Measurements from ENCODE around the gene MYH1. TPM values are rescaled to one million over a fixed set of nuclear protein-coding genes. Genes with fewer than 3 reads are reported as not detected.
"Not testable (repeated sequence)": the region's sequence is repeated elsewhere in the genome, so short reads cannot be mapped to it uniquely, and the experiment has no call there.

MYH1 gene
- total RNA-seq, 1 donor from 2014 or later = not detected

- not testable (repeated sequence) for H3K9me3 ChIP-seq (ENCODE audit: insufficient read depth, low read depth, low read length); DNase-seq (ENCODE audit: low read depth); H3K79me2 ChIP-seq (ENCODE audit: insufficient read depth, low read length); H3K4me1 Mint-ChIP-seq (ENCODE audit: low read depth, unreplicated experiment); FAIRE-seq; H3K4me3 ChIP-seq (ENCODE audit: insufficient read depth, low read depth, low read length); H3K4me1 ChIP-seq (ENCODE audit: insufficient read depth, low read length); H4K20me1 ChIP-seq (ENCODE audit: insufficient read depth, low read length); H2AFZ ChIP-seq (ENCODE audit: low read depth, low read length); H3K27me3 Mint-ChIP-seq (ENCODE audit: low read depth, unreplicated experiment); H3K9ac ChIP-seq (ENCODE audit: low read length); H3K36me3 Mint-ChIP-seq (ENCODE audit: low read depth, unreplicated experiment); H3K36me3 ChIP-seq (ENCODE audit: insufficient read depth, low read length); H3K27me3 ChIP-seq (ENCODE audit: insufficient read depth, low read length); H3K4me2 ChIP-seq (ENCODE audit: low read length); H3K4me3 Mint-ChIP-seq (ENCODE audit: unreplicated experiment); H3K27ac ChIP-seq (ENCODE audit: low read depth, low read length); H3K27ac Mint-ChIP-seq (ENCODE audit: unreplicated experiment)
- peaks cover 11% of the 10 kb centered on the region for H3K9me3 Mint-ChIP-seq (ENCODE audit: unreplicated experiment)
These were observed 22.8 kb upstream of the MYH1 start for GRCh38 chr17:10541179-10541578.

DNA sequence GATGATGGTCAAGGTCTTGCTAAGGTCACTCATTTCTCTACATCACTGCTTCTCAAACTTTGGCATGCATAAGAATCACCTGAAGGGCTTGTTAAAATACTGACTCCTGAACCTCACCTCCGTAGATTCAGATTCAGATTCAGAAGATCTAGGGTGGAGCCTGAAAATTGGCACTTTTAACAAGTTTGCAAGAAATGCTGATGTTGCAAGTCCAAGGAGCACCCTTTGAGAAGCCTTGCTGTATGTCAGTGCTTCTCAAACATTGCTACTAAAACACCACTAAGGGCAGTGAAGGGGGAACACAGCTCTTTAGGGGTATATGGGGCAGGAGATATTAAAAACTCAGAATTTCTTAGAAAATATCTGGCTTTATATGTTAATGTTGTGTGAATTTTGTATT lies 13.7 kb upstream of the MYH1 start:
- Mint-ChIP-seq H3K9me3 (ENCODE audit: unreplicated experiment) (no peaks in the 10 kb centered on the region), H3K36me3 (ENCODE audit: low read depth, unreplicated experiment) (no peaks in the 10 kb centered on the region), H3K27ac (ENCODE audit: unreplicated experiment) (no peak overlapping the region), H3K4me3 (ENCODE audit: unreplicated experiment) (no peak overlapping the region), H3K27me3 (ENCODE audit: low read depth, unreplicated experiment) (no peaks in the 10 kb centered on the region), H3K4me1 (ENCODE audit: low read depth, unreplicated experiment) (no peaks in the 10 kb centered on the region)
- Histone ChIP-seq H3K9ac (ENCODE audit: low read length) (no peak overlapping the region), H3K4me2 (ENCODE audit: low read length) (no peak overlapping the region), H3K4me3 (ENCODE audit: insufficient read depth, low read depth, low read length) (no peak overlapping the region), H3K4me1 (ENCODE audit: insufficient read depth, low read length) (no peaks in the 10 kb centered on the region), H3K27me3 (ENCODE audit: insufficient read depth, low read length) (no peaks in the 10 kb centered on the region), H3K36me3 (ENCODE audit: insufficient read depth, low read length) (no peaks in the 10 kb centered on the region), H3K27ac (ENCODE audit: low read depth, low read length) (no peak overlapping the region), H3K9me3 (ENCODE audit: insufficient read depth, low read depth, low read length) (peaks cover 6% of the 10 kb centered on the region), H3K79me2 (ENCODE audit: insufficient read depth, low read length) (no peaks in the 10 kb centered on the region), H4K20me1 (ENCODE audit: insufficient read depth, low read length) (no peaks in the 10 kb centered on the region), H2AFZ (ENCODE audit: low read depth, low read length) (no peak overlapping the region)
- no peak for FAIRE-seq
- DNase-seq (ENCODE audit: low read depth) = no peak
- TF ChIP-seq EZH2 (IDR thresholded peaks at IDR 0.05; ENCODE audit: insufficient read depth, low read length) = no peak
- TF ChIP-seq, protein P1, sequence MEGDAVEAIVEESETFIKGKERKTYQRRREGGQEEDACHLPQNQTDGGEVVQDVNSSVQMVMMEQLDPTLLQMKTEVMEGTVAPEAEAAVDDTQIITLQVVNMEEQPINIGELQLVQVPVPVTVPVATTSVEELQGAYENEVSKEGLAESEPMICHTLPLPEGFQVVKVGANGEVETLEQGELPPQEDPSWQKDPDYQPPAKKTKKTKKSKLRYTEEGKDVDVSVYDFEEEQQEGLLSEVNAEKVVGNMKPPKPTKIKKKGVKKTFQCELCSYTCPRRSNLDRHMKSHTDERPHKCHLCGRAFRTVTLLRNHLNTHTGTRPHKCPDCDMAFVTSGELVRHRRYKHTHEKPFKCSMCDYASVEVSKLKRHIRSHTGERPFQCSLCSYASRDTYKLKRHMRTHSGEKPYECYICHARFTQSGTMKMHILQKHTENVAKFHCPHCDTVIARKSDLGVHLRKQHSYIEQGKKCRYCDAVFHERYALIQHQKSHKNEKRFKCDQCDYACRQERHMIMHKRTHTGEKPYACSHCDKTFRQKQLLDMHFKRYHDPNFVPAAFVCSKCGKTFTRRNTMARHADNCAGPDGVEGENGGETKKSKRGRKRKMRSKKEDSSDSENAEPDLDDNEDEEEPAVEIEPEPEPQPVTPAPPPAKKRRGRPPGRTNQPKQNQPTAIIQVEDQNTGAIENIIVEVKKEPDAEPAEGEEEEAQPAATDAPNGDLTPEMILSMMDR (IDR thresholded peaks at IDR 0.05; ENCODE audit: insufficient read depth, low read depth, low read length) = no peak

DNA sequence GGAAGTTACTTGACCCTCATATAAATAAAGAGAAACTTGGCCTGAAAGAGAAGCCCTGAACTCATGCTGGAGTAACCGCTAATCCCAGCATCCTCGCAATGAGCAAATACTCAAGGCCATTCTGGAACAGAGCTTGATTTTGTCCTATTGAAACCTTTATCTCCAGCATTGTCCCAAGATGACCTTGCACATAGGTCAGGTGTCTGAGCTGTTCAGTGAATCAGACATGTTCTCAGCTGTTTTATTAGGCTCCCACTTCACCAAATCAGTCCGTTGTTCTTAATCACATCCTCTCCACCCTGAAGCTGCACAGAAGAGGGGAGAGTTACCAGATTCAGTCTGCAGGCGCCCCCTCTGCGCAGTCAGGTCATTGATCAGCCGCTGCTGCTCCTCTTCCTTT lies 9.1 kb upstream of the MYH1 start:
- Mint-ChIP-seq H3K27ac (ENCODE audit: unreplicated experiment) (no peak overlapping the region), H3K4me1 (ENCODE audit: low read depth, unreplicated experiment) (no peaks in the 10 kb centered on the region), H3K9me3 (ENCODE audit: unreplicated experiment) (no peaks in the 10 kb centered on the region), H3K36me3 (ENCODE audit: low read depth, unreplicated experiment) (no peaks in the 10 kb centered on the region), H3K27me3 (ENCODE audit: low read depth, unreplicated experiment) (no peaks in the 10 kb centered on the region), H3K4me3 (ENCODE audit: unreplicated experiment) (no peak overlapping the region)
- no peak overlapping the region for H2AFZ ChIP-seq (ENCODE audit: low read depth, low read length)
- no peaks in the 10 kb centered on the region for H3K27me3 ChIP-seq (ENCODE audit: insufficient read depth, low read length)
- H3K4me2 ChIP-seq (ENCODE audit: low read length) = no peak overlapping the region
- peaks cover 6% of the 10 kb centered on the region for H3K9me3 ChIP-seq (ENCODE audit: insufficient read depth, low read depth, low read length)
- H3K4me1 ChIP-seq (ENCODE audit: insufficient read depth, low read length) = no peaks in the 10 kb centered on the region
- FAIRE-seq (no peak), DNase-seq (ENCODE audit: low read depth) (no peak)
- H3K9ac ChIP-seq (ENCODE audit: low read length) = no peak overlapping the region
- H3K27ac ChIP-seq (ENCODE audit: low read depth, low read length) = no peak overlapping the region
- H4K20me1 ChIP-seq (ENCODE audit: insufficient read depth, low read length) = no peaks in the 10 kb centered on the region
- no peaks in the 10 kb centered on the region for H3K36me3 ChIP-seq (ENCODE audit: insufficient read depth, low read length)
- H3K79me2 ChIP-seq (ENCODE audit: insufficient read depth, low read length) = no peaks in the 10 kb centered on the region
- no peak overlapping the region for H3K4me3 ChIP-seq (ENCODE audit: insufficient read depth, low read depth, low read length)
- TF ChIP-seq, protein P1 (IDR thresholded peaks at IDR 0.05; ENCODE audit: insufficient read depth, low read depth, low read length) = no peak
- TF ChIP-seq EZH2 (IDR thresholded peaks at IDR 0.05; ENCODE audit: insufficient read depth, low read length) = no peak

All from astrocyte (in vitro differentiated cells and primary cell).